ENCODE data around the gene FIGLA.

DNA sequence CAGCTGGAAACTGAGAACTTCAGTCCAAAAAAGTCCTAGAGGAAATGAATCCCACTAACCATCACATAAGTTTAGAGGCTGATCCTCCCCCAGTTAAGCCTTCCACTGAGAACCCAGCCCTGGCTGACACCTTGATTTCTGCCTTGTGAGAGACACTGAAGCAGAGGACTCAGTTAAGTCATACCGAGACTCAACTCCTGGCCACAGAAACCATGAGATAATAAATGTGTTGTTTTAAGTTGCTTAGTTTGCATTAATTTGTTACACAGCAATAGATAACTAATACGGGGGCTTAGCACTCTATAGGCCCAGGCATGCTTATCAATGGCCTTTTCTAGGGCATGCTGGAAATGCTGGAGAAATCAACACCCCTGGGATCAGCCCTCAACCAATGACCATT, 19.0 kb downstream of the FIGLA start:
- TF ChIP-seq GTF2I (CRISPR knock-in tag; conservative IDR thresholded peaks at IDR 0.05) (no peak), CREB1 (CRISPR knock-in tag; IDR thresholded peaks at IDR 0.05) (no peak), NR2C2 (CRISPR knock-in tag; IDR thresholded peaks at IDR 0.05) (no peak), CTCF (IDR thresholded peaks at IDR 0.05) (no peak), NR1H2 (CRISPR knock-in tag; IDR thresholded peaks at IDR 0.05) (no peak)

All from WTC11 (cell line).